GM19239 (cell line): ENCODE measurements around the gene KIAA1217.

Source experiments
- DNase-seq: peaks from one replicate; pipeline ENCODE4 v3.0.0; 2011; ENCODE audit warnings: low spot score; ENCODE audit not compliant: insufficient read length
- FAIRE-seq: peaks from 2 replicates; lab custom pipeline; 2011; peaks lifted over from hg19 to GRCh38; lab: Jason Lieb, UNC

Gene KIAA1217

DNA sequence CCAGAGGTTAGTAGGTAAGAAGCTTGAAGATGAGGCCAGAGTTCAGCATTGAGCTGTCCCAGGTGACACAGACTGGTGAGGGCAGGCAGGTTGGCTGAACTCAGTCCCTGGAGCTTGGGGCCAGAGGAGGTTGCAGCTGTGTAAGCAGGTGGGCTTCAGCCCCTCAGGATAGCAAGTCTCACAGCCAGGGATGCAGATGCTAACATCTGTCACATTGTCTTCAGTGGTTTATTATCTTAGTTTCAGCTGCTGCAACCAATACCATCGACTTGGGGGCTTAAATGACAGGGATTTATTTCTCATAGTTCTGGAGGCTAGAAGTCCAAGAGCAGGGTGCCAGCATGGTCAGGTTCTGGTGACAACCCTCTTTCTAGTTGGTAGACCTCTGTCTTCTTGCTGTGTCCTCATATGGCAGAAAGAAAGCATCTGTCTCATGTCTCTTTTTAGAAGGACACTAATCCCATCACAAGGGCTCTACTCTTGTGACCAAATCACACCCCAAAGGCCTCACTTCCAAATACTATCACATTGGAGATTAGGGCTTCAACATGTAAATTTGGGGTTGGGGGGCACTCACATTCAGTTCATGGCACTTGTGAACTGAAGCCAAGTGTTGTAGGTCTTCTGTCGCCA is 146.2 kb downstream of the KIAA1217 start:
- no peak for DNase-seq
- no peak for FAIRE-seq

DNA sequence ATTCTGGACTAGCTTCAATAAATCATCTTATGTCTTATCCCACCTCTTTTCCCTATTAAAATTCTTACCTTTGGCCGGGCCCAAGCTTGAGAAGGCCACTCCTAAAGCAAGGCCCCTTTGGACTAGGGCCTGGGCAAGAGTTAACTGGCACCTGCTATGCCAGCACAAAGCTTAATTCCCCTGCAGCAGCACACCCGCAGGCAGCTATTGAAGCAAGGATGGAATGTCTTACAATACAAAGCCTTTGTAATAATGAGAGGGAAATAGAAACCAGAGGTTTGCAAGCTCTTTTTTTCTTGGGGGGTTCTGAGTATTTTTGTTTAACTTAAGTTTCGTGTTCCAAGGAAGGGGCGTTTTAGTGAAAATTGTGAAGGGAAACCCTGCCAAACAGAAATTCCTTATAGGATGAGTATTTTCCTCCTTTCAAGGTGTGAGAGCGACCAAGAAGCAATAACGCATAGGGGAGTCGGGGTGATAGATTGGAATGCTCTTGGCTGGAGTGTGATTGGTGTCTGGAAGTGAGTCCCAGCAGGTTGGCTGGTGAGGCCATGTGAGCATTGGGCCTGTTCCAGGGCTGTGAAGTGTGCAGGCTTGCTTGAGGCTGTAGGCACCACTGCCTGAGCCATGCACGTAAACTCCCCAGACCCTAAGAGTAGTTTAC is 148.5 kb downstream of the KIAA1217 start:
- DNase-seq (no peak), FAIRE-seq (no peak)

GRCh38 chr10:24358022-24358421 is 149.1 kb downstream of the KIAA1217 start:
- DNase-seq (no peak), FAIRE-seq (no peak)

GRCh38 chr10:24360282-24361127 is 151.6 kb downstream of the KIAA1217 start:
- DNase-seq (peak; percentile 25), FAIRE-seq (peak; percentile 86)

DNA sequence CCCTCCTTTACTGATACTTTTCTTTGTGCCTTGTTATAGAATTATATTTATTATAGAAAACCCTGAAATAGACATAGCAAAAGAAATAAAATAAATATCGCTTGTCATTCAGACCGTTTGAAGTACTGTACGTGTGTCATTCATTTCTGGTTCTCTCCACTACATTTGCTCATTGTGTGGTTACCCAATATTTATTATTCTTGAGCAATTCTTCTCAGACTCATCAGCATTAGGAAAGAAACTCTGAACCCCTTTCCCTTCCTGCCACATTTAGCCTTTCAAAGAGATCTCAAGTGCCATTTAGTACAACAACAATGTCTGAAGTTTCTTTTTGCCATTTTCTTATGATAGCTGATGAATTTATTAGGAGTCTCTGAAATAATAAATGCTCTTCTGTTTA is 154.1 kb downstream of the KIAA1217 start:
- DNase-seq (no peak), FAIRE-seq (no peak)

GRCh38 chr10:24367688-24368087 is 158.8 kb downstream of the KIAA1217 start:
- DNase-seq (no peak), FAIRE-seq (no peak)

GRCh38 chr10:24370877-24371276 is 161.9 kb downstream of the KIAA1217 start:
- no peak for DNase-seq
- no peak for FAIRE-seq

DNA sequence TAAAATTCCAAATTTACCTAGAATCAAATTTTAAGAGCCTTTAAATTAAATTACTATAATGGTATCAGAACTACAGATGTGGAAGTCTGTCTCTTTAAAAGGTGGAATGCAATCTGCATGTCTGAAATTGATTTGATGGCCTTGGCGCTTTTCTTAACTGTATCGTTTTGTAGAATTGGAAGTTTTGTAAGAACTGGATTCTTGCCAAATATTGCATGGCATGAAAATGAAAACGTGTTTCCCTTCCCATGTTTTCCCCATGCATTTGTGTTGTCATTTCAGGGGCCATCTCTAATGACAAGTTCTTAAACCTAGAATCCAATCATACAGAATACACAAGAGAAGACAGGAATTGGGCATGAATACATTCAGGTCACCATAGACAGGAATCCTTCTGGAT is 162.5 kb downstream of the KIAA1217 start:
- DNase-seq (no peak), FAIRE-seq (no peak)

DNA sequence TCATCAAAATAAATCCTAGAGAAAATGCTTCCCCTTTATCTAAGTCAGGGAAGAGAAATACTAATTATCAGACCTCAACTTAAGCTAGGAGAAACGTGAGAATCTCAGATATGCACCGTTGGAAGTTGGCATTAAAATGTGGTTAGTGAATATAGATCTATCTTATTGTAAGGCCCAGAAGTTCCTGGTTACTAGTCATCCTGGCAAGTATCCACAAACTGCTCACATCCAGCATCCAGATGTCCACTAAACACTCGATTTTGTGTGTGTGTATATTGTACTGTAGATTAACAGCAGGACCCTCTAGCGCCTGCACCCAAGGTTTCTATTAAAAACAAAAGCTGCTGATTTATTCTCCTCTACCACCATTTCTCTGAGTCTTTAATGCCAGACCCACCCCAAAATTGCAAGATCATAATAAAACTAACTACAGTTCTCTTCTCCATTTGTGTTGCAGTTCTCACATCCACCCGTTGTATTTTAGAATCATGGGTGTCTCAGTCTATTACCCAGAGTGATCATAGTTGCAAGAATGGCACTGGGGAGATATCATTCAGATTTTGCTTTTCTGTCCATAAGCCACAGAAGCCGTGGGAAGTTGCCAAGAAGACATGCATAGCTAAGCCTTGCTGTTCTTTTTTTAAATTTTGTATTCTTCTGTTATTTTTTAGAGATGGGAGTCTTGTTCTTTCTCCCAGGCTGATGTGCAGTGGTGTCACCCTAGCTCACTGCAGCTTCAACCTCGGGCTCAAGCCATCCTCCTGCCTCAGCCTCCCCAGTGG is 165.4 kb downstream of the KIAA1217 start:
- FAIRE-seq = no peak
- DNase-seq = no peak

DNA sequence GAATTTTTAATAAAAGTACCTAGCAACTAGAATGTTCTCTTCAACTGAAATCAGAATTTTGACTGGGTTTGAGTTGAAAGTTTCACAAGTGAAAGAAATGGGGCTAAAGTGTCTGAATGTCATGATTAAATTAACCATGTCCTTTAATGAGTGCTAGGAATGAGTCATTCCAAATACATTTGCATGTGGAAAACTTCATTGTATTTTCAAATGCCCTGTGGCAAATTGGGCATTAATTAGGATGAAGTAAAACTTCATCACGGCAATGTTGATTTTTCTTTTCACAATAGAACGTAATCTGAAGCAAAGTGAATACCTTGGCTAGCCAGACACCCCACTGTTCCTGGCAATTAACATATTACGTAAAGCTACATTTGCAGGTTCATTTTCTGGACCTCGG is 166.6 kb downstream of the KIAA1217 start:
- FAIRE-seq = no peak
- DNase-seq = no peak

- no peak for FAIRE-seq
Observed at GRCh38 chr10:24376731-24377130, 167.8 kb downstream of the KIAA1217 start.

DNA sequence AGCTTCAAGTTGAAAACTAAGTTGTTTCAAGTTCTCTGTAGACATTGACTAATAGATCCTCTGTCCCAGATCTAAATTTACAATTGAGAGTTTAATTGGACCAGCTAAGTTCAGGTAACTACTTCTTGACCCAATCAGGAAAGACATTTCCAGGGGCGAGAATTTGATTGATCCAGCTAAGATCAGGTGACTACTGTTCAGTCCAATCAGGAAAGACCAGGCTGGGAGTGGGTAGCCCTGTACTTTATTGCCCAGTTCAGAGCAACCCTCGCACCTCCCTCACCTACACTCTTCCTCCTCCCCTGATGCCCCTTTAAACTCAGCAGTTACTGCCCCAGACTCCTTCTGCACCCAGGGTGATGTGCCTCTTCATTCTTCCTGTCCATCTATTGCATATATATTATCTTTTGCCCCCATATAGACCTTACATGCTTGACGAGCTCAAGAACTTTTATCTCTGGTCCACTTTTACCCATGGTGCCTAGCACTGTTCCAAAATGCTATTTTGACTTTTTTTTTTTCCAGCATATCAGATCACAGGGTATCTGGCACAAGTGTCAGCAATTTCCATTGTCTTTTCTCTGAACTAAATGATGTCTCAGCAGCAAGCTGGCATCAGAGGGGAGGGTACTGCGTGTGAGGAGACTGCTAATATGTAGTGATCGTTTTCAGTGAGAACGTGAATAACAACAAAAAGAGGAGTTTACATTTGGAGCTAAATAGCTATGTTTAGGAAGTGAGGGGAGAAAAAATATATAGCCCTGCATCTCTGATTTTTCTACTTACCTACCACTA is 169.4 kb downstream of the KIAA1217 start:
- no peak for DNase-seq
- no peak for FAIRE-seq

More at GRCh38 chr10:24376731-24377130, 167.8 kb downstream of the KIAA1217 start:
- no peak for DNase-seq

- no peak for FAIRE-seq
Observed at GRCh38 chr10:24381235-24382010, 172.5 kb downstream of the KIAA1217 start.

DNA sequence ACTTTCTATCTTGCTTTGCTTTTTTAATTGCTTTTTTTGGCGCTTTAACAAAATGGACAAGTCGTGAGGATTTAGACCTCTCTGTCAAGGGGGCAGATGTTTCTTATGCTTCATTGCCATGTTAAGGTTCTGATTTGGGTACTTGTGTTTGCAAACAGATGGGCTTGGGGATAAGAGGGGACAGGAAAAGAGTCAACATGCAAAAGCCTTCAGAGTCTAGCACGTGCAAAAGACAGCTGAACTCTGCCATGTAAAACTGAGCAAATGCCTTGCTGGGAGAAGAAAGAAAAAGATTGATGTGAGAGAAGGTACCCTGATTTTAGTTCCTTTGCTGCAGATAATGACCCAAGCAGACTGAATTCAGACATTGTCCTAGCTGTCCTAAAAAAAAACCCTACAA is 173.1 kb downstream of the KIAA1217 start:
- DNase-seq = no peak

More at GRCh38 chr10:24381235-24382010, 172.5 kb downstream of the KIAA1217 start:
- no peak for DNase-seq

GRCh38 chr10:24382596-24382978 is 173.6 kb downstream of the KIAA1217 start:
- FAIRE-seq (no peak), DNase-seq (no peak)

More for the DNA sequence above, 173.1 kb downstream of the KIAA1217 start:
- no peak for FAIRE-seq

- FAIRE-seq = peak; percentile 80
Observed at GRCh38 chr10:24382979-24383663, 174.2 kb downstream of the KIAA1217 start.

GRCh38 chr10:24383681-24384106 is 174.8 kb downstream of the KIAA1217 start:
- DNase-seq (peak; percentile 46), FAIRE-seq (peak; percentile 91)

More at GRCh38 chr10:24382979-24383663, 174.2 kb downstream of the KIAA1217 start:
- DNase-seq = peak; percentile 7

DNA sequence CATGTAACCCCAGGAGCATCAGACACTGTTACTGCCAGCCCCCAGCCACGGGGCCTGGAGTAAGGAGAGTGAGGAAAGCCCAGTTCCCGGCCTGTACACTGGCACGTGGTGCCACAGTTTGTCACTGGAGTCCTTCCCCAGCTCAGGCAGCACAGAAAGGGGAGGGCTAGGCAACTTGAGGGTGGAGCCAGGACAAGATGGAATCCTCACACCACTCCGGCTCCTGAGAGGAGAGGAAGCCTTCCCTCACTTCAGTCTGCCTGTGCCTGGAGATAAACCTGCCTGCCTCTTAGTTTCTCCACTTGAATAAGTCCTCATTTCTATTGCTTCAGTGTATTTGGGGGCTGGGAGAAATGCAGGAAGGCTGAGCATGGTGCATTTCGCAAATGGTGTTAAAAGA is 176.0 kb downstream of the KIAA1217 start:
- FAIRE-seq = no peak
- no peak for DNase-seq
